Measurements from ENCODE around the gene MAN1C1.
"Not testable (repeated sequence)": the region's sequence is repeated elsewhere in the genome, so short reads cannot be mapped to it uniquely, and the experiment has no call there.

The MAN1C1 gene

DNA sequence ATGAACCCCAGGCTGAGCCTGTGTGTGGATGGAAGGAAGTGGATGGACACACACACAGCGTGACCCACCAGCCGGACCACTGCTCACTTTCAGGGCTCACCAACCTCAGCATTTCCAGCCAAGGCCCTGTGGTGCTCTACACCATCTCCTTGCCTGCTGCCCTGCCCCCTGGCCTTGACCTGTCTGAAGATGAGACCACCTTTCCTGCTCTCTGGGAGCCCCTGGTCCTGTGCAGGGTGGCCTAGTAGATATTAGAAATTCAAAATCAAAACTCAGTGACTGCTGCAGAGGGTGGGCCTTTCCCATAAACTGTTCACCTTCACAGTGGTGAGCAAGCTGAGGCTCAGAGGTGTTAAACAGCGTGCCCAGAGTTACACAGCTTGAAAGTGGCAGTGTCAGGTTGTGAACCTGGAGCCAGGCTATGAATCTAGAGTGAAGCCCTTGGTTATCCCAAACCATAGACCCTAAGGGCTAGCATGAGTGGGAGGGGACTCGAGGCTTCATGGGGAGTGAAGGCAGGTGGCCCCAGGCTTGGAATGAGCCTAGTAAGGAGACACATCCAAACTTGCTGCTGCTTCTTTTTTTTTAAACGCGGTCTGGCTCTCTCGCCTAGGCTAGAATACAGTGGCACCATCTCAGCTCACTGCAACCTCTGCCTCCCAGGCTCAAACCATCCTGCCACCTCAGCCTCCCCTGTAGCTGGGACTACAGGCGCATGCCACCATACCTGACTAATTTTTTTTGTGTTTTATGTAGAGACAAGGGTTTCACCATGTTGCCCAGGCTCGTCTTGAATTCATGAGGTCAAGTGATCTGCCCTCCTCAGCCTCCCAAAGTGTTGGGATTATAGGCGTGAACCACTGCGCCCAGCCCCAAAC, 41.5 kb downstream of the MAN1C1 start:
- no peak for DNase-seq (ENCODE audit: low read depth)

DNA sequence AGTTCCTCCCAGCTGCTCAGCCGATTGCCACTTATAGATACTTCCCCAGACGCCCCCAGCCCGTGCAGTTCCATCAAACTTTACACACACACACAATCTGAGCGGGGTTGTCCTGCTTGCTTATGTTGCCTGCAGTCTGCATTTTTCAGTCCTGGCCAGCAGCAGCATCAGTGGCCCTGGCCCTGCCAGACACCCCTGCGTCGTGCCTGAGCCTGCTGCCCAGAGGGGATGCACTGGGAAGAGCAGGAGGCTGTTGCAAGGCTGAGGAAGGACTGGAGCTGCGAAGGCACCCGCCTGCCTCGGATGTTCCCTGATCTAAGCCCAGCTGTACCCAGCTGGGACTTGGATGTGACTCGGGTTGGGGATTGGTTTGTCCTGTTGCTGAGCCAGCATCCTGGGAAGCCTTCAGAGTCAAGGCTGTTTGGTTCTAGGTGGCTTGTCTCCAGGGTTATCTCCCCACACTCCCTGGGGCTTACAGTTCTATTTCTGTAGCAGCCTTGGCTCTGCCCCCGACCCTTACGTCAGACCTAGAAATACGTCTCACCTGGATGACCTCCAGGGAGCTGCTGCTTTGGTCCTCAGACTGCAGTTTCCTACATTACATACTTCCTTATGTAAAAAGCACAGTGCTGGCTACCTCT, 42.3 kb downstream of the MAN1C1 start:
- no peak for DNase-seq (ENCODE audit: low read depth)

DNA sequence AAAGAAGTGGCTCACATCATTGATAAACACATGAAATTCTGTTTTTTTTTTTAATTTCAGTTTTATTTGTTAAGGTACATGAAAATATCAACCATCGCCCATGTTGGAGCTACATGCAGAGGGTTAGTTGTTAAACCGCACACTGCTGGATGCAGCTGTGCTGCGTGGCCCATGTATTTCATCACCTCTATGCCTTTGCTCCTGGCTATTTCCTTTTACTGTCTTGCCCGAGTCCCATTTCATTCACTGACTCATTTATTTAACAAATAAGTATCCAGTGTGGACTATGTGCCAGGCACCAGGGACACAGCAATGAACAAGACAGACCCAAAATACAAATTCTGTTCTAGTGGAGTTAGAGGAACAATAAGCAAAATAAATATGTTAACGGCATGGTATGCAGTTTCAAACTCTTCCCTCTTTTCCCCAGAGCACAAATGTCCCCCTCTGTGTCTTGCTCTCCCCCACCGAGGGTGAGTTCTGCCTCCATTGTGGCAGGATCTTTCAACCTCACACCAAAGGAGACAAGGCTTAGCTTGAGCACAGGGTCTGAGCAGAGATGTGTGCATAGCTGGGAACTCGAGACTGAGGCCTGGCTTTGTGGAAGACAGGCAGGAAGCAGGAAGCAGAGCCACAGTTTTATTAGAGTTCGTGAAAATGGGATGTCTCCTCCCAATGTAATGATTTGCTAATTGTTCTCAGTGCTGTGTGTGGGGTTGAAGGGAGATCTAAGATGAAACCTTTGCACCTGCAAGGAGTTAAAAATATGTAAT, 44.6 kb downstream of the MAN1C1 start:
- DNase-seq (ENCODE audit: low read depth), result no peak

DNA sequence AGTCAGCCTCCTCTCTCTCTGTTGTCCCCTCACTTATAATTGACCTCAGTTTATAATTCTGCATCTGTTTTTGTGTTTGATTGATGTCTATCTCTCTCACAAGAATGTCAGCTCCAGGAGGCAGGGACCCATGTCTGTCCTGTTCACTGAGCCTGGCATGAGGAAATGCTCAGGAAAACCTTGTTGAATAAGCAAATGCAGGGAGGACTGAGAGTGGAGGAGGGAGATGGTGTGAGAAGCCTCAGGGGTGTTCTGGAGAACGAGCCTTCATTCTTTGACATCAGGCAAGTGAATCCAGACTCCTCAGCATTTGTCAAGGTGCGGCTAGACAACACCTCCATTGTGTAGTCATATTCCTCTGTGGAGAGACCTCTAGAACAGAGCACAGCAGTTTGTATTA, 45.5 kb downstream of the MAN1C1 start:
- no peak for DNase-seq (ENCODE audit: low read depth)

DNA sequence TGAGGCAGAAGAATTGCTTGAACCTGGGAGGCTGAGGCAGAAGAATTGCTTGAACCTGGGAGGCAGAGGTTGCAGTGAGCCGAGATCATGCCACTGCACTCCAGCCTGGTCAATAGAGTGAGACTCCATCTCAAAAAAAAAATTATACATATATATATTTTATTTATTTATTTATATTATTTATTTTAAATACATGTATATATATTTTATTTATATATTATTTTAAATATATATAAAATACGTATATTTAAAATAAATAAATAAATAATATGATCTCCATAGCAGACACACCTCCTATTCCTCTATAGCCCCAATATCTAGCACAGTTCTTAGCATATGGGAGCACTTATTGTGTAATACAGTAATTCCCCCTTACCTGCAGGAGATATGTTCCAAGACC, 46.4 kb downstream of the MAN1C1 start:
- DNase-seq (ENCODE audit: low read depth), result not testable (repeated sequence)

DNA sequence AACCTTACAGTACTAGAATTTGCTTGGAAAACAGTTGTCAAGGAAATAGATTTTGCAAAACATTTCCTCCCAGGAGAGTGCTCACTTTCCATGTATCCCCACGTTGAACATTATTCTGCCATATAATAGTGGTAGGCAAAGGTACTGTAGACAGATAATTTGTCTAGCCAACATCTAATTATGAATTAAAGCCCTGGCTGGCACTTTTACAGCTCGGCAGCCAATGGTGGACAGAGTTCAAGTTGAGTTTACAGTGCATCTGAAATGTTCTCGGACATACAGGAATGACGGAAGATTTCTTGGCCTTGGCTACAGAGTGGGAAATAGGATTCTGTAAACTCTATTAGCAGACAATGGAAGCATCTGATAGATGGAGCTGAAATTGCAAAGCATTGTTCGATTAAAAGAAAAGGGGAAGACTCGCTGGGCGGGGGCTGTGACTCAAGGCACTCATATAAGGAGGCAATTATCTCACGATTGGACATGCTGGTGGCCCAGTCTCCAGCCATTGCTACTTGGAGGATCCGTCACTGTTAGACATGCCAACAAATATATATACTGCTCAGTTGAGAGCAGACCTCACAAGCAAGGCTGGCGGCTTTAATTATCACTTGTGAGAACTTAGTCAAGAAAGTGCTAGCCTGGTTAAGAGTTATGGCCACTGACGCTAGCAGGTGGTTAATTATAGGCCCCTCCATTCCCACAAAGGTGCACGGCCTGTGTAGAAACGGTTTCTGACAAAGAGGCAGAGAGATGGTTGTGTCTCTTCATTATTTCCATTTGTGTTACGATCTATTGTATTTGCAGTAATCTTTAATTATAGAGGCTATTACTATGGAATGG, 48.0 kb downstream of the MAN1C1 start:
- DNase-seq (ENCODE audit: low read depth), result no peak

DNA sequence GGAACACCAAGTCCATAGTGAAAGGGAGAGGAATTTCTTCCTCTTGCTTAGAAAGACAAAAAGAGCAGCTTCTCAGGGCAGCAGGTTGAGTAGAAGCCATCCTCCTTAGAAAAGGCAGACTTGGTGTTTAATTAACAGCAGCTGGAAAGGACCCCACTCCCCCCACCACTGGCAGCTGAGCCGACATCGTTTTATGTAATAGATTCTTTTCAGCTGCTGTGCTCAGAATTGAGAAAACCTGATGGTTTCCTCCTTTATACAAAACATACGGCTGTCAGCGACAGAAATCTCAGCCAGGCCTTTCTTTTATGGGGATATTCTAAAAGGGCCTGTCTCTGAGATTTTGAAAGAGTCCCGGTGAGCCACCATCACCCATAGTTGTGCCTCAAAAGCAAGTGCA, 49.9 kb downstream of the MAN1C1 start:
- DNase-seq (ENCODE audit: low read depth), result no peak

DNA sequence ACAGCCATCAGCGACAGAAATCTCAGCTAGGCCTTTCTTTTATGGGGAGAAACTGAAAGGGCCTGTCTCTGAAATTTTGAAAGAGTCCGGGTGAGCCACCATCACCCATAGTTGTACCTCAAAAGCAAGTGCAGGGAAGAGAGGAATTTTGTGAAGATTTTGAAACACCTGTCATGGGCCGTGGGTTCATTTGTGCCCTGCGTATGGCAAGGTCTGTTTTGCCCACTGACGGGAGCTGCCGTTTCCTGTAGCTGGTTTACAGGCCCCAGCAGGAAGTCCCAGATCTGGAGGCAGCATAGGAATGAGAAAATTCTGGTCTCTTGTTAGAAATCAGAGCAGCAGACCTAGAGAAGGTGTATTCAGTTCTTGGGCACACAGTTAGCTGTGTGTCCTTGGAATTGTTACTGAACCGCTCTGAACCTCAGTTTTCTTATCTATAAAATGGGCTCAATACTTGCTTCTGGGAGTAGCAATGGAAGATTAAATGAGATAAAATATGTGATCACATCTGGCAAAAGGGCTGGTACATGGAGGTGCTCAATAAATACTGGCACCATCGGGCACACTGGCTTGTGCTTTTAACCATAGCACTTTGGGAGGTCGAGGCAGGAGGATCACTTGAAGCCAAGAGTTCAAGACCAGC, 52.5 kb downstream of the MAN1C1 start:
- no peak for DNase-seq (ENCODE audit: low read depth)

DNA sequence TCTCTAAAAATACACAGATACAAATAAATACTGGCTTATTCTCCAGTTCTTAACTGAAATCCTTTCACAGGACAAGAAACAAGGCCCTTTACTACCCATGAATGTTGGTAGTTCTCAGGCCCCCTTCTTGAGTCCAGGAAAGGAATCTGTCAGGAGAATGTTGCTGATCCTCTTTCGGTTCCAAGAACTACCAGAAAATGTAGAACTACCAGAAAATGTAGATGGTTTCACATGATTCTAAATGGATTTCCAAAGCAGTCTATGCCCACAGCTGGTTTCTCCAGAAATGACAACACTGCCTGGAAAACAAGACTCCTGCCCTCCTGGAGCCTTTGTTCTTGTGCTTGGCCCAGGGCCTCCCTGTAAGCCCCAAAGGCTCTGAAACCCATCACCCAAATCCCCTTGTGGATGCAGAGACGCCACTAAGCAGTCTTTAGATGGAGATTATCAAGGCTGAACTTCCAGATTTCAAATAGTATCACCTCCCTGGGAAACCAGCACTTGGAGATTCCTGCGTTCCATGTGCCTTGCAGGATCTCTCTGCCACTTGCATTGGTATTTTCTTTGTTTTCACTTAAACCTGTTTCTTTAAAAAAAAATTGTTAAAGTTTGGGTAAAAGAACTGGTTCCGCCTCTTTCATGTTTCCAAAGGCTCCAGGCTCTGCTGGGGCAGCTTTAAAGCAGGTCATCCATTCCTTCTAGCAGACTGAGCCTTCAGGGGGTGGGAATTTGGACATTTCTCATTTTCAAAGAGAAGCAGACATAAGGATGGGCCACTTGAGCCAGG, 53.4 kb downstream of the MAN1C1 start:
- DNase-seq (ENCODE audit: low read depth), result no peak

DNA sequence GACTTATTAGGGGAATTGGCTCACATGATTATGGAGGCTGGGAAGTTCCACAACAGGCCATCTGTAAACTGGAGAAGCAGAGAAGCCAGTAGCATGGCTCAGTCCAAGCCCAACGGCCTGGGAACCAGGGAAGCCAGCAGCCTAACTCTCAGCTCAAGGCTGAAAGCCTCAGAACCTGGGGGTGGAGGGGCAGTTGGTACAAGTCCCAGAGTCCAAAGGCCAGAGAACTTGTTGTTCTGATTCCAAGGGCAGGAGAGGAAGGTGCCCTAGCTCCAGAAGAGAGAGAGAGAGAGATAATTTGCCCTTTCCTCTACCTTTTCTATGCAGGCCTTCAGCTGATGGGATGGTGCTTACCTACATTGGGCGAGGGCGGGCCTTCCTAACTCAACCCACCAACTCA, 55.3 kb downstream of the MAN1C1 start:
- no peak for DNase-seq (ENCODE audit: low read depth)

DNA sequence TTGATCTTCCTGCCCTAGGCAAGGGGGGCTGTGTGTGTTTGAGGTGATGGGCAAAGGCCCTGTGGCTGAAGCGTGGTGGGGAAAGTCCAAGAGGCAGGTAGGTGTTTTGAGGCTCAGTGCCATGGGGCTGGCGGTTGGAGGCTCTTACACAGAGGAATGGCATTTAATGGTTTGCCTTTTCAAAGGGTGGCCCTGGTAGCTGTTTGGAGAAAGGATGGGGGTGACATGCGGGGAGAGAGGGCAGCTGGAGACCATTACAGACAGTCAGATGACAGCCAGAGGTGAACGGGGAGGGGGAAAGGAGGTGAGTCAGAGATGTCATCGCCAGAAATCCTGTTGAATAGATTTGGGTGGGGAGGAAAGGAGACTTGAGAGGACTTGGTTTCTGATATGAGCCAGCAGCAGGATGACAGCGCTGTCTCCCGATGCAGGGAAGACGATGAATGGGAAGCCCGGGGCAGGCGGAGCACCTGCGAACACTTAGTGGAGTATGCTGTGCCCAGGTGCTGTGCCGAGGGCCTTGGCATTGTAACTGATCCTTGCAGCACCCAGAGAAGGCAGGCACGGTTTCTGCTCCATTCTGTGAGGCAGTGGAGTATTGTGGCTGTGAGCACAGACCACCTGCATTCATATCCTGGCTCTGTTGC, 56.3 kb downstream of the MAN1C1 start:
- DNase-seq (ENCODE audit: low read depth), result no peak

DNA sequence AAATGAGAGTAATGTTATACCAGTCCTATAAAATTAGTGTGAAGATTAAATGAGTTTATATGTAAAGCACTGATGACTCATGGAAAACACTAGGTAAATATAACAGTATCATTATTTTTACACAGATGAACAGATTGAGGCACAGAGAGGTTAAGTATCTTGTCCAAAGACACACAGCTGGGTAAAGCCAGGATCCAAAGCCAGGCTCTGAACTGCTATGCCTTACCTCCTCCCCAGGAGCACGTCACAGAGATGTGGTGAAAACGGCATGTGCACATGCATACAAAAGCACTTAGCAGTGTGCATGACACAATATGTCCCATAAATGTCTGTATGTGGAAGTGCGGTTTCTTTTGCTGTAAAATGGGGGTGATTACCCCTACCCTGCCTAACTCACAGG, 56.9 kb downstream of the MAN1C1 start:
- DNase-seq (ENCODE audit: low read depth), result no peak

DNA sequence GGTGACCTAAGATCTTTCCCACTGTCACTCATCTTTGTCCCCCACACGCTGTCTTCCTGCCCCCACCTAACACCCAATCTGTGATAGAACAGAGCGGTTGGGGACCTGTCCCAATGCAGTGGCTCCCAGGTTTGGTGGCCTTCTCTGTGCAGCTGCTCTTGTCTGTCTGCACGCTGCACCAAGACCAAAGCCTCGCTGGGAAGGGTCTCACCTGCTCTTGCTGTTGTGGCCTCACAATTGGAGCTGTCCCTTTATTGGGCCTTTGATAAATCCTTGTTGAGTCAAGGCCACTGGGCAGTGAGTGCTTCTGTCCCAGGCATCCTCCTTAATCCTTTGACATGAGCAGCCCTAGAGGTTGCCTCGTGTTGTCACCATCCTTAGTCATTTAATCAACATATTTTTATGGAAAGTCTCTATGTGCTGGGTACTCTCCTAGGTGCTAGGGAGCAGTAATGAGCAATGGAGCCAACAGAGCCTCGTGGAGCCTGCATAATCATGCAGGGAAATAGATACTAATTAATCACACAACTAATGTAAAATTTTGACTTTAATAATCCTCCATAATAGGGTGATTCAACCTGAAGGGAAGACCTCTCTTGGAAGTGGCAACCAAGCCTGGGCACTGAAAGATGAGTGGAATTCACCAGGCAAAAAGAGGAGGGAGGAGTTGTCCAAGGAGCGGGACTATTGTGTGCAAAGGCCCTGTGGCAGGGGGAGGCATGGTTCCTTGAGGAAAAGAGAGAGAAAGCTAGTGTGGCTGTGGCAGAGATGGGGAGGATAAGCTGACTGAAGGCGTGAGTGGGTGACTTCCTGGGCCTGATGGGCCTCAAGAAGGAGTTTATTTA, 57.6 kb downstream of the MAN1C1 start:
- no peak for DNase-seq (ENCODE audit: low read depth)

DNA sequence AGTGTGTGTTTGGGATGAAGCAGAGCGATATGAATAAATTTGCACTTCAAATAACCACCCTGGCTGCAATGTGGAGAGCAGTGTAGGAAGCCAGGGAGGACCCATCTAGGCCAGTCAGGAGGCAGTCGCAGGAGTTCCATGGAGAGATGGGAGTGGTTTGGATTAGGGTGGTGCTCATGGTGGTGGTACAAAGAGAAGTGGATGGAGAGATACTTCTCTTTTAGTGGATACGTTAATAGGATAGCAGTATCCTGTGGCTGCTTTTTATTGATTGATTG, 58.2 kb downstream of the MAN1C1 start:
- no peak for DNase-seq (ENCODE audit: low read depth)

DNA sequence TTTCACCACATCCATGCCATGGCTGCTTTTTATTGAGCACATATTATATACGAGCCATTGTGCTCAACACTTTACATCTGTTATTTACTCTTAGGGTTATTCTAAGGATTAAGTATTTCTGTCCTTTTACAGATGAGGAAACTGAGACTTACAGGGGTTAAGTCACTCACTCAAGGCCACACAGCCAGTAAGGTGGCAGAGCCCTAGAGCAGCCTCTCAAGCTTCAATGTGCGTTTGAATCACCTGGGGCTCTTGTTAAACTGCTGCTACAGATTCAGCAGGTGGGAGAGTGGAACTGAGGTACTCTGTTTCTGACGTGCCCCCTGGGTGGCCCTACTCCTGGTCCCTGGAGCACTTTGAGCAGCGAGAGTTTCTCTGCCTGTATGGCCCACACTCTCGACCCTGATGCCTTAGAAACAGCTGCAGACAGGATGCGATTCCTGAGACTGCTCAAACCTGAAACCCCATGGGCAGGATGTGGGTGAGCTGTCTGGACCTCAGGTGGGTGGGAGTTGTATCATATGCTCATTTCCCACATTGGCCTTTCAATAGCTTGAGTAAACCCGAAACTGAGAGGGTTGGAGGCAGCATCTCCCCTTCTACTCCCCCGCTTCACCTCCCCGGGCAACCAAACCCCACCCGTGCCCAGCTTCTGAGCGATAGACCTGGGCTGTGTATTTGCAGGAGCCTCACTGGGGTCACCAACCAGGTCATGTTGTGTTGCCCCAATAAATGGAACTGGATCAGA, 59.3 kb downstream of the MAN1C1 start:
- no peak for DNase-seq (ENCODE audit: low read depth)

DNA sequence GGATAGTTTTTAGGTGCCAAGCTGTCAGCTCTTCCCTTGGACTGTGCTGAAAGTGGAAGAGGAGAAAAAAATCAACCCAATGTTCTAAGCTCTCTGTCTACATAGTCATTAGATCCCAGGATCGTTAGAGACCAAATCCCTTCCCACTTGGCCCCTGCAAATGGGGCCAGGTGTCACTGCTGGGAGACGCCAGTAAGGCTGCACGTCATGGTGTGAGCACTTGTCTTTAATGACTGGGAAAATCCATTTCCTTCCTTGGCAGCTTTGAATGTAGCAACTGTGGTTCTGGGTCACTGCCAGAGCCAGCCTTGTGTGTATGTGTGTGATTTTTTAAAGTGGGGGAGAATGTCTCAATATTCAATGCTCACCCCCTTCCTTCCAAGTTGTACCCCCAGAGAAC, 59.9 kb downstream of the MAN1C1 start:
- no peak for DNase-seq (ENCODE audit: low read depth)

DNA sequence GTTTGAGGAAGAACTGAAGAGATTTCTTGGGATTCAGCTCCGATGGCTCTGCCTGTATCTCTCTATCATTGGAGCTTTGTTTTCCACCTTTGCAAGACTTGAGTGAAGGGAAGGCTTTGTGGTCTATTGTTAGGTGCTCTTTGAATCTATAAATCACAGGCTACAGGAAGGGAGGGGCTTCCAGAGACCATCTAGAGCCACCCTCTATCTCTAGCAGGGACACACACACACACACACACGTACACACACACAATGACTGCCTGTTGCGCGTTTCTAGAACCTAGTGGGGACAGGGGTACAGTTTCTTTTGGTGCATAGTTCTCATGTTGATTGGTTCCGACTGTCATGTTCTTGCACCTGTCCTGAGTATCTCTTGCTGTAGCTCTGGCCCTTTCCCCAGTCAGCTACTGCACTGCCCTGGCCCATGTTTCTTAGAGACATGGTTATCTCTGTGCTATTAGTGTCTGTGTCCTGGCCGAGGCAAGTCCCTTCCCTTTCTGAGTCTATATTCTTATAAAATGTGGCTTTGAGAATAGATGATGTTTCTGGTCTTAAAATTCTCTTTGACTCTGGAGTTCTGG, 60.7 kb downstream of the MAN1C1 start:
- no peak for DNase-seq (ENCODE audit: low read depth)

DNA sequence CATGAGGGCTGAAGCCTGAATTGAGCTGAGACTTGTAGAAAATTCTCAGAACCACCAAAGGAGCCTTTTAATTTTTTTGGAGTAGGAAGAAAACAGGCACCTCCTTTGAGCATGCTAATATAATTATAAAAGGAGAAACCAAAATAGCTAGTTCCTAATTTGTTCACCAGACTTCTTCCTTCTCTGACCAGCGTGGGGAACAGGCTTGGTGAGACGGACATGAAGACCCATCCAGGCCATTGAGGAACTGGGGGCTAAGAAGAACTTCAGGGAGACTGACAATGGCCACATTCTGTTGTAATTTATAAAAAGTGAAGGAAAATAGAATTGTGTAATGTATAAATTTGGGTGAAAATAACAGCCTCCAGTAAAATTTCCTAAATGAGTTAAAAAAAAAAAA, 62.6 kb downstream of the MAN1C1 start:
- DNase-seq (ENCODE audit: low read depth), result no peak

All from stromal cell of bone marrow (primary cell).